GM10266 (cell line): ENCODE data around the gene LYPD1.
"Not testable (repeated sequence)": the region's sequence is repeated elsewhere in the genome, so short reads cannot be mapped to it uniquely, and the experiment has no call there.

ENCODE experiments used
- DNase-seq: peaks from one replicate; pipeline ENCODE4 v3.0.0; 2012; ENCODE audit errors: extremely low spot score
- CTCF ChIP-seq: IDR thresholded peaks from 2 replicates; pipeline ENCODE4 v1.5.1; 2012; ENCODE audit warnings: mild to moderate bottlenecking, low read depth; ENCODE audit not compliant: control insufficient read depth, insufficient read depth; ENCODE audit errors: missing control alignments

Gene LYPD1, protein sequence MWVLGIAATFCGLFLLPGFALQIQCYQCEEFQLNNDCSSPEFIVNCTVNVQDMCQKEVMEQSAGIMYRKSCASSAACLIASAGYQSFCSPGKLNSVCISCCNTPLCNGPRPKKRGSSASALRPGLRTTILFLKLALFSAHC

DNA sequence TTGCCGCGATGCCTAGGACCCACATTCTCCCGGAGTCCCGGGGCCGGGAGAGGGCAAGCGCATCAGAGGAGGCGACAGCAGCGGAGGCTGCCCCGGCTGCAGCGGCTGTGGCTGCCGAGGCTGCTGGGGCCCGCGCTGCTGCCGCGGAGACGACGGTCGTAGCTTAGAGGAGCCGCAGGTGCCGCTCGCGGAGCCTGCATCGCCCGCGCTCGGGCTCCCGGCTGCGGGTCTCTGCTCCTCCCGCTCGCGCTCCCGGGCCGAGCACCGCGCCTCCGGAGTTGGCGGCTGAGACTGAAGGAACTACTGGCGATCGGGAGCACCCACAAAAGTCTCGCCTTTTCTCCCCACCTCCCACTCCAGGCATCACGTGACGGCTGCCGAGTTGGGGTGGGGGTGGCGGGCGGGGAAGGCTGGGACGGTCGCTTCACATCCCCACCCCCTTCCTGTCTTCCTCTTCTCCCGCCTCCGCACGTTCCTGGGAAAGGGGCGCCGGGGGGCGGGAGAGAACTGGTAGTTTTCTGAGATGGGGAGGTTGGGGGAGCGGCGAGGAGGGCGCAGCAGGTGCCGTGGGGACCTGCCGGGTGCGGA, at the start of gene LYPD1:
TSS of gene LYPD1 (minus strand) at position 298 of the 588 bp plus-strand sequence. CDS start at position 25, 273 bp downstream.
- TF ChIP-seq CTCF, result no peak
- no peak for DNase-seq

DNA sequence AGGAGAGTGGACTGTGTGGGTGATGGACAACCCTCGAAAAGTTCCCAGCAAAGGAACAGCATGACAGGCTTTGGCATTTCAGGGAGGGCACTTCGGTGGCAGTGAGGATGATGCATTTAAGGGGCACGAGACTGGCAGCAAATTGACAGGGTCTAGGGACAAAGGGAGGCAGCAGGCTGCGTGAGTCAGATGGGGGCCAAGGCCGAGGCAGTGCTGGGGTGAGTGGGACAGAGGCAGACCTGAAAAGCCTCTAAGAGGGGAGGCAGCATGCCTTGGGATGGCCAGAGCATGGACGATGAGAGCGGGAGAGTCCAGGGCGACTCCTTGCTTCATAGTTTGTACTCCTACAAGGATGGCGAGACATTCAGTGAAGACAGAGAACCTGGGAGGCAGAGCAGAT, 49.5 kb upstream of the LYPD1 start:
- TF ChIP-seq CTCF, result no peak
- no peak for DNase-seq

DNA sequence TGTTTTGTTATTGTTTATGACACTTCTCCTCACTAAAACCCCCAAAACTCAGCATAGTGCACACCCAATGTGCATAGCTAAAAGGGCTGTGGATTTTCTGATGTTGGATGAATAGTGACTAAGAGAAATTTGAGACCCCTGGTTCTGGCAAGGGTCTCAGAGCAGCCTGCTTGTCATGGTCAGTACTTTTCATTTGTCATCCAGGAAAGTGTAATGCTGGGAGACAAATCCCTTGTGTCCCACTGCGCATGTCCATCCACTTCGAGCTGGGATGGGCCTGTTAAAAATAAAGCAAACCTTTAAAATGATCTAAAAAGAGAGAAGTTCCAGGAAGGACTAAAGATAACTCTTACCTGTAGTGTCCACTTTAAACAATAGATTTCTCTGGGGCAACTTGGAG, 46.9 kb upstream of the LYPD1 start:
- TF ChIP-seq CTCF, result no peak
- DNase-seq, result no peak

- no peak for DNase-seq
- no peak for TF ChIP-seq CTCF
Measured at GRCh38 chr2:132715386-132716351, 45.7 kb upstream of the LYPD1 start.

GRCh38 chr2:132703396-132703795, 33.4 kb upstream of the LYPD1 start:
- TF ChIP-seq CTCF, result no peak
- DNase-seq, result no peak

- TF ChIP-seq CTCF, result no peak
- DNase-seq, result no peak
Measured at GRCh38 chr2:132701810-132702209, 31.8 kb upstream of the LYPD1 start.

DNA sequence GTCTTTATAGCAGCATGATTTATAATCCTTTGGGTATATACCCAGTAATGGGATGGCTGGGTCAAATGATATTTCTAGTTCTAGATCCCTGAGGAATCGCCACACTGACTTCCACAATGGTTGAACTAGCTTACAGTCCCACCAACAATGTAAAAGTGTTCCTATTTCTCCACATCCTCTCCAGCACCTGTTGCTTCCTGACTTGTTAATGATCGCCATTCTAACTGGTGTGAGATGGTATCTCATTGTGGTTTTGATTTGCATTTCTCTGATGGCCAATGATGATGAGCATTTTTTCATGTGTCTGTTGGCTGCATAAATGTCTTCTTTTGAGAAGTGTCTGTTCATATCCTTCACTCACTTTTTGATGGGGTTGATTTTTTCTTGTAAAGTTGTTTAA, 29.8 kb upstream of the LYPD1 start:
- not testable (repeated sequence) for DNase-seq

DNA sequence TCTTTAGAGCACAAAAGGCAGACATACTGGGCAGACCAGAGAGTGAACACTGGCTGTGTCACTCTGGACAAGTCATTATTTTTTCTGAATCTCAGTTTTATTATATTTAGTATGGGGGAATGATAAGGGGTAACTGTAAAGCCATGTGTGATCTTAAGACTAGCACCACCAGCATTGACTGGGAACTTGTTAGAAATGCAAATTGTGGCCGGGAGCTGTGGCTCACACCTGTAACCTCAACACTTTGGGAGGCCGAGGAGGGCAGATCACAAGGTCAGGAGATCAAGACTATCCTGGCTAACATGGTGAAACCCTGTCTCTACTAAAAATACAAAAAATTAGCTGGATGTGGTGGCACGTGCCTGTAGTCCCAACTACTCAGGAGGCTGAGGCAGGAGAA, 28.3 kb upstream of the LYPD1 start:
- not testable (repeated sequence) for DNase-seq
